ENCODE measurements around the gene SPTBN4.

GRCh38 chr19:40465557-40466218, 1.1 kb upstream of the SPTBN4 start, which contains the start of gene BLVRB:
- TF ChIP-seq EZH2 (IDR thresholded peaks at IDR 0.05; ENCODE audit: low read depth): no peak
- TF ChIP-seq, protein P1, sequence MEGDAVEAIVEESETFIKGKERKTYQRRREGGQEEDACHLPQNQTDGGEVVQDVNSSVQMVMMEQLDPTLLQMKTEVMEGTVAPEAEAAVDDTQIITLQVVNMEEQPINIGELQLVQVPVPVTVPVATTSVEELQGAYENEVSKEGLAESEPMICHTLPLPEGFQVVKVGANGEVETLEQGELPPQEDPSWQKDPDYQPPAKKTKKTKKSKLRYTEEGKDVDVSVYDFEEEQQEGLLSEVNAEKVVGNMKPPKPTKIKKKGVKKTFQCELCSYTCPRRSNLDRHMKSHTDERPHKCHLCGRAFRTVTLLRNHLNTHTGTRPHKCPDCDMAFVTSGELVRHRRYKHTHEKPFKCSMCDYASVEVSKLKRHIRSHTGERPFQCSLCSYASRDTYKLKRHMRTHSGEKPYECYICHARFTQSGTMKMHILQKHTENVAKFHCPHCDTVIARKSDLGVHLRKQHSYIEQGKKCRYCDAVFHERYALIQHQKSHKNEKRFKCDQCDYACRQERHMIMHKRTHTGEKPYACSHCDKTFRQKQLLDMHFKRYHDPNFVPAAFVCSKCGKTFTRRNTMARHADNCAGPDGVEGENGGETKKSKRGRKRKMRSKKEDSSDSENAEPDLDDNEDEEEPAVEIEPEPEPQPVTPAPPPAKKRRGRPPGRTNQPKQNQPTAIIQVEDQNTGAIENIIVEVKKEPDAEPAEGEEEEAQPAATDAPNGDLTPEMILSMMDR (conservative IDR thresholded peaks at IDR 0.05): no peak

Data from PC-9 (cell line).